Common myeloid progenitor, CD34-positive (primary cell): ENCODE measurements around the gene ZNF526.

ENCODE experiments used
- CTCF ChIA-PET: fragments of 350-600 bp; sonication (Branson Sonifier 250); formaldehyde crosslinking; loops from one replicate; lab custom pipeline; 2021; ENCODE audit warnings: antibody characterized with exemption; lab: Charles Lee
- POLR2A ChIA-PET: fragments of 350-600 bp; sonication (Branson Sonifier 250); formaldehyde crosslinking; loops from one replicate; lab custom pipeline; 2021; ENCODE audit warnings: antibody characterized with exemption; lab: Charles Lee
- DNase-seq, 3 donors: peaks; one replicate each; pipeline versions ENCODE4 v3.0.0 to v3.0.0-alpha.2; 2013
- H3K27ac ChIP-seq, 2 experiments: 1 replicate in 1 of 2; 2 replicates in 1 of 2; pipeline ENCODE4 v1.7.0; 2013; ENCODE audit warnings: inconsistent platforms in 2 of 2, low read length in 2 of 2, mild to moderate bottlenecking in 2 of 2, low read depth in 1 of 2, moderate library complexity in 1 of 2; ENCODE audit not compliant: severe bottlenecking in 2 of 2, insufficient read depth in 1 of 2, poor library complexity in 1 of 2
- H3K27me3 ChIP-seq, 5 experiments: replicated peaks in 2 of 5; 1 replicate in 3 of 5; 2 replicates in 2 of 5; pipeline versions ENCODE4 v1.6.1 to v1.7.0; 2013; ENCODE audit warnings: low read length in 4 of 5, mild to moderate bottlenecking in 2 of 5, moderate library complexity in 2 of 5, inconsistent platforms in 1 of 5; ENCODE audit not compliant: insufficient read depth in 5 of 5, control insufficient read depth in 4 of 5
- H3K36me3 ChIP-seq, 4 experiments: 1 replicate in 2 of 4; 2 replicates in 2 of 4; pipeline versions ENCODE4 v1.6.1 to v1.7.0; 2013; ENCODE audit warnings: low read length in 3 of 4, control low read depth in 1 of 4, mild to moderate bottlenecking in 1 of 4; ENCODE audit not compliant: control insufficient read depth in 4 of 4, insufficient read depth in 4 of 4
- H3K4me1 ChIP-seq, 4 experiments: 1 replicate in 3 of 4; 2 replicates in 1 of 4; pipeline versions ENCODE4 v1.6.1 to v1.7.1; 2013; ENCODE audit warnings: low read length in 3 of 4, mild to moderate bottlenecking in 3 of 4, control low read depth in 1 of 4, inconsistent platforms in 1 of 4, moderate library complexity in 1 of 4; ENCODE audit not compliant: control insufficient read depth in 4 of 4, insufficient read depth in 4 of 4; ENCODE audit errors: control extremely low read depth in 1 of 4
- H3K4me3 ChIP-seq, 7 experiments: 1 replicate in 4 of 7; 2 replicates in 3 of 7; pipeline versions ENCODE4 v1.5.1 to v1.7.0; 2013; ENCODE audit warnings: mild to moderate bottlenecking in 7 of 7, low read length in 6 of 7, moderate library complexity in 6 of 7, inconsistent platforms in 2 of 7, low read depth in 2 of 7, control low read depth in 1 of 7; ENCODE audit not compliant: insufficient read depth in 4 of 7, control insufficient read depth in 1 of 7; ENCODE audit errors: extremely low read depth in 1 of 7
- H3K9me3 ChIP-seq, 5 experiments: 1 replicate in 4 of 5; 2 replicates in 1 of 5; pipeline versions ENCODE4 v1.6.1 to v1.7.1; 2013; ENCODE audit warnings: low read length in 4 of 5, mild to moderate bottlenecking in 2 of 5, inconsistent platforms in 1 of 5, low read depth in 1 of 5, moderate library complexity in 1 of 5; ENCODE audit not compliant: control insufficient read depth in 4 of 5, insufficient read depth in 2 of 5; ENCODE audit errors: control extremely low read depth in 1 of 5
- WGBS: methylation state at CpG from one replicate; pipeline ENCODE4 v1.1.5; 2013; ENCODE audit not compliant: insufficient coverage; 5-methylcytosine and 5-hydroxymethylcytosine counted together

ZNF526 gene

GRCh38 chr19:42185277-42185676 is 34.8 kb upstream of the ZNF526 start:
- ChIA-PET POLR2A (no interaction called here), CTCF (interaction anchor here (0.9 to 8.3 kb wide), 9 partner anchors 9 to 107 kb away, joined by 3 to 69 read pairs (median 5); partner anchors contain the start of gene POU2F2)

GRCh38 chr19:42188665-42189064 is 31.4 kb upstream of the ZNF526 start:
- no peaks in the 10 kb centered on the region for H3K36me3 ChIP-seq
- H3K27ac ChIP-seq = no peak overlapping the region
- WGBS = 100% methylated on average over 1 of the region's 1 CpG
- no peak overlapping the region for H3K4me3 ChIP-seq
- POLR2A ChIA-PET = interaction anchor here (0.6 kb wide), 1 partner anchor 75 kb away, joined by 3 read pairs; no protein-coding TSS in a partner anchor
- CTCF ChIA-PET = interaction anchor here (0.9 to 2.9 kb wide), 5 partner anchors 9 to 54 kb away, joined by 4 to 9 read pairs (median 4); partner anchors contain the start of gene GSK3A
- peaks cover 7 to 34% (median 26%) of the 10 kb centered on the region in 4 experiments for H3K4me1 ChIP-seq
- H3K9me3 ChIP-seq = peaks cover 0 to 3% (median 0%) of the 10 kb centered on the region in 5 experiments
- DNase-seq = no peak
- H3K27me3 ChIP-seq = no peaks in the 10 kb centered on the region

More at GRCh38 chr19:42185277-42185676, 34.8 kb upstream of the ZNF526 start:
- Histone ChIP-seq H3K27ac (no peak overlapping the region), H3K36me3 (no peaks in the 10 kb centered on the region), H3K4me1 (peaks cover 7 to 34% (median 27%) of the 10 kb centered on the region in 4 experiments), H3K4me3 (no peak overlapping the region), H3K9me3 (no peaks in the 10 kb centered on the region), H3K27me3 (peaks cover 0 to 8% (median 2%) of the 10 kb centered on the region in 5 experiments)
- DNase-seq = peak; percentile 61 to 85 (median 84)

- H3K27me3 ChIP-seq = no peaks in the 10 kb centered on the region
- CTCF ChIA-PET = interaction anchor here (0.6 to 2.9 kb wide), 7 partner anchors 8 to 85 kb away, joined by 3 to 9 read pairs (median 4); partner anchors contain the start of gene GSK3A
- peaks cover 7 to 32% (median 26%) of the 10 kb centered on the region in 4 experiments for H3K4me1 ChIP-seq
- DNase-seq = peak in 1 of 3 donors; percentile 30
- peaks cover 0 to 3% (median 0%) of the 10 kb centered on the region in 5 experiments for H3K9me3 ChIP-seq
- no peaks in the 10 kb centered on the region for H3K36me3 ChIP-seq
- no peak overlapping the region for H3K27ac ChIP-seq
- H3K4me3 ChIP-seq = no peak overlapping the region
- WGBS = 100% methylated on average over 3 of the region's 3 CpGs
- POLR2A ChIA-PET = interaction anchor here (0.6 kb wide), 1 partner anchor 75 kb away, joined by 3 read pairs; no protein-coding TSS in a partner anchor
These were observed 31.0 kb upstream of the ZNF526 start for GRCh38 chr19:42189133-42189532.

- peak in 2 of 3 donors; percentile 67 to 72 for DNase-seq
- WGBS = 90% methylated on average over 1 of the region's 1 CpG
- H3K4me1 ChIP-seq = peaks cover 0 to 20% (median 12%) of the 10 kb centered on the region in 4 experiments
- H3K4me3 ChIP-seq = no peak overlapping the region
- H3K27ac ChIP-seq = no peak overlapping the region
- POLR2A ChIA-PET = interaction anchor here (0.6 kb wide), 1 partner anchor 11 kb away, joined by 3 read pairs; no protein-coding TSS in a partner anchor
- peaks cover 0 to 3% (median 0%) of the 10 kb centered on the region in 4 experiments for H3K36me3 ChIP-seq
- H3K27me3 ChIP-seq = no peaks in the 10 kb centered on the region
- H3K9me3 ChIP-seq = peaks cover 0 to 3% (median 0%) of the 10 kb centered on the region in 5 experiments
- CTCF ChIA-PET = interaction anchor here (0.6 to 1.3 kb wide), 6 partner anchors 9 to 96 kb away, joined by 3 to 5 read pairs (median 4); partner anchors contain the start of gene ZNF526
These were observed 28.8 kb upstream of the ZNF526 start for GRCh38 chr19:42191330-42191729.

- Histone ChIP-seq H3K36me3 (peaks cover 0 to 5% (median under 1%) of the 10 kb centered on the region in 4 experiments), H3K27ac (no peak overlapping the region), H3K4me3 (no peak overlapping the region), H3K4me1 (peaks cover under 1 to 25% (median 17%) of the 10 kb centered on the region in 4 experiments), H3K27me3 (no peaks in the 10 kb centered on the region), H3K9me3 (peaks cover 0 to 3% (median 0%) of the 10 kb centered on the region in 5 experiments)
- WGBS = 89% methylated on average over 3 of the region's 3 CpGs
- POLR2A ChIA-PET = no interaction called here
- CTCF ChIA-PET = interaction anchor here (0.9 to 1.2 kb wide), 3 partner anchors 9 to 83 kb away, joined by 4 to 5 read pairs (median 4); no protein-coding TSS in a partner anchor
- peak in 2 of 3 donors; percentile 40 to 47 for DNase-seq
These were observed 28.3 kb upstream of the ZNF526 start for GRCh38 chr19:42191855-42192254.

GRCh38 chr19:42193294-42193693 is 26.8 kb upstream of the ZNF526 start:
- Histone ChIP-seq H3K4me1 (peaks cover 9 to 38% (median 31%) of the 10 kb centered on the region in 4 experiments), H3K36me3 (peaks cover 0 to 5% (median 2%) of the 10 kb centered on the region in 4 experiments), H3K27ac (no peak overlapping the region), H3K9me3 (peaks cover 0 to 3% (median 0%) of the 10 kb centered on the region in 5 experiments), H3K4me3 (no peak overlapping the region), H3K27me3 (no peaks in the 10 kb centered on the region)
- CTCF ChIA-PET = interaction anchor here (0.6 kb wide), 1 partner anchor 16 kb away, joined by 3 read pairs; no protein-coding TSS in a partner anchor
- WGBS = no CpG with 5 or more reads among the region's 1 CpG
- DNase-seq = no peak
- POLR2A ChIA-PET = no interaction called here

- no peak for DNase-seq
- 100% methylated on average over 1 of the region's 3 CpGs for WGBS
- H3K4me1 ChIP-seq = peaks cover 12 to 42% (median 34%) of the 10 kb centered on the region in 4 experiments
- no peak overlapping the region for H3K4me3 ChIP-seq
- ChIA-PET CTCF (no interaction called here), POLR2A (no interaction called here)
- H3K27ac ChIP-seq = no peak overlapping the region
- no peaks in the 10 kb centered on the region for H3K27me3 ChIP-seq
- H3K36me3 ChIP-seq = peaks cover 0 to 6% (median 4%) of the 10 kb centered on the region in 4 experiments
- peaks cover 0 to 3% (median 0%) of the 10 kb centered on the region in 5 experiments for H3K9me3 ChIP-seq
These were observed 26.4 kb upstream of the ZNF526 start for GRCh38 chr19:42193706-42194105.
